GM21390 (cell line): ENCODE results near the gene CDH16.

Experiments
- ATAC-seq: cut with Tn5 transposase; IDR thresholded peaks from one replicate; pipeline ENCODE4 v1.9.1; 2021; ENCODE audit not compliant: unreplicated experiment

Gene CDH16

DNA sequence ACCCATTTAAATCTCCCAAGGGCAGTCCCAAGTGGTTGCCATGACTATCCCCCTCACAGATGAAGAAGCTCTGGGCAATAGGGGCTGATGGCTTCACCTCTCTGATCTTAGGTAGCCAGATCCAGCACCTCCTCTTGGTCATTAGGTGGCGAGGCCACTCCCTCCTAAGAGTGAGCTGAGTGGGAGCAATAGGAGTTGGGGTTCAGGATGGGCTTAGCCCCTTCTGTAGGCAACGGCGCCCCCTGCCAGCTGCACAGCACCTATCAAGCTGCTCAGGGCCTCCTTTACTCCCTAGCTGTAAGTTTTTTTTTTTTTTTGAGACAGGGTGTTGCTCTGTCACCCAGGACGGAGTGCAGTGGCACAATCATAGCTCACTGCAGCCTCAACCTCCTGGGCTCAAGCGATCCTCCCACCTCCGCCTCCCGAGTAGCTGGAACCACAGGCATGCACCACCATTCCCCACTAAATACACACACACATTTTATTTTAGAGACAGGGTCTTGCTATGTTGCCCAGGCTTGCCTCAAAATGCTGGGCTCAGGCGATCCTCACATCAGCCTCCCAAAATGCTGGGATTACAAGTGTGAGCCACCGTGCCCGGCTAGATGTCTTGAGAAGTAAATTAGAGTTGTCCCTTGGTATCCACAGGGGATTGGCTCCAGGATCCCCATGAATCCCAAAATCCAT, 10.2 kb upstream of the CDH16 start:
- ATAC-seq = no peak

DNA sequence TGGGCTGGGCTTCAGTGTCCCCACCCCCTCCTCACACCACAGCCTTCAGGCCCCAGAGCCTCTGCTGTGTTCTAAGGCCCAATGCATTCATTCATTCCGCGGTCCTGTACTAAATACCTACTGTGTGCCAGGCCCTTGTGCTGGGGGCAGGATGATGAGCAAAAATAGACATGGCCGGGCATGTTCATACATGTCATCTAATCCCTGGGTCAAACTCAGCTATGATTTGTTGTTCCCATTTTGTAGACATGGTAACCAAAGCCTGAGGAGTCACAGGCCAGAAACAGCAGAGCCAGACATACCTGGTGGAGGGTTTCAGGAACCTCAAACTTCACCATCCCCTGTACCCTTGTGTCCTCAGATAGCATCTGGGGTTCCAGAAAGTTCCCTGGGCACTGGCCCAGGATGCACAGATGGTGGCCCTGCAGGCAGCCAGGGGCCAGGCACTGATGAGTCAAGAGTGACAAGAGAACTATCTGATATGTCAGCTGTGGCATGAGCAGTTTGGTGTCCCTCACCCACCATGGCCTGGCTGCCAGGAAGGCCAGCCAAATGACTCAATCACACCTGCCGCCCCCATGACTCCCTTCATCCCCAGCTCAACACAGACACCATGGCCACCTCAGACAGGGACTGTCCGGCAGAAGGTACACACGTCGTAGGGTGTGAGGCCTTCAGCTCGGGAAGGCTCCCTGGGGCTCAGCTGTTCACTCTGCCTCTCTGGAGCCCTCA, 9.4 kb upstream of the CDH16 start:
- no peak for ATAC-seq

DNA sequence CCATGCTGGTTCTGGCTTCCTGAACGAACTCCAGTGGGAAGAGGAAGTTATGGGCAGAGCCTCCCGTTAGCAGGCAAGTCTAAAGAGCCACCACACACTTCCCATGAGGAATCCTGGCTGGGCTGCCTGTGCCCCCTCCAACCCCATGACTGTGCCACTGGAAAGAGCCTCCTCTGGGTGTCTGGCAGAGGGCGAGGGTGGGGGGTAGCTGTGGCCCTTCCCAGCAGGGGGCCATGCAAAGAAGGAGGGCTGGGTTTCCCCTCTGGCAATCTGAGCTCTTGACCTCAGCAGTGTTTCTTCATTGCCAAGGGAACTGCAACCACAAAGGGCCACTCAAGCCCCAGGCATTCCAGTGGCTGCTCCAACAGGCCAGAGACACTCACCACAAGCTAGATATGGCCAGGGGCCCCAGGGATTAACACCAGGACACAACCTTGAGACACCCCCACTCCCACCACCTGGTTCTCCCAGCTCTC, 8.3 kb upstream of the CDH16 start:
- ATAC-seq = no peak

DNA sequence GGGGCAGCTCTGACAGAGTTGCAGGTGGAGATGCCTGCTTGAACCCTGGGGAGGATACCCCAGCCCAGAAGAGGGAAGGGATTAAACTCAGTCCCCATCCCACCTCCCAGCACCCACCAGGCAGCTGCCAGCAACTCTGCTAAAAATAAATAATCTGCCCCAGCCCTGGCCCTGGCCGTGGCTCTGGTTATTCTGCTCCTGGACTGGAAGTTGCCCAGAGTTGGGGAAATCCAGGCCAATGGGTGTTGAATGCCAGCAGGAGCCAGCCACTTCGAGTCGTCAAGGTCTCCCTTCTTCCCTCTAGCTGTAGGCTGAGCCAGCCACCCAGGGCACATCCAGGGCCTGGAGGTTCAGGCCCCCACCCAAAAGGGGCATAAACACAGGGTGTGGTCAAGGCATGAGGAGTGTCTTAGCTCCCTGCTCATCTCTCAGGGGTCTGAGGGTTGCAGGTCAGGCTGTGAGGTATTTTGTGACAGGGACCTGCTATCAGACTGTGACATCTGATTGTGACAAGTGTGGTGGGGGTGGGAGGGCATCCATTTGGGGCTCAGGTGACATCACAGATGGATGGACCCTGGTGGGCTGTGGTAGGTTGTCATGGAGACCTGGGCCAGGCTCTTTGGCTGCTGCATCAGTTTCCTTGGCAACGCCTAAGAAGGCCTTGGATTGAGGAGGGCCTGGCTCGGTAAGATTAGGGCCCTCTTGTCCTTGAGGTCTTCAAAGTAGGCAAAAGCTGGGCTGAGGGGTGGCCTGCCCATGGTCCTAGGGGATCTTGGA, 7.7 kb upstream of the CDH16 start:
- no peak for ATAC-seq

DNA sequence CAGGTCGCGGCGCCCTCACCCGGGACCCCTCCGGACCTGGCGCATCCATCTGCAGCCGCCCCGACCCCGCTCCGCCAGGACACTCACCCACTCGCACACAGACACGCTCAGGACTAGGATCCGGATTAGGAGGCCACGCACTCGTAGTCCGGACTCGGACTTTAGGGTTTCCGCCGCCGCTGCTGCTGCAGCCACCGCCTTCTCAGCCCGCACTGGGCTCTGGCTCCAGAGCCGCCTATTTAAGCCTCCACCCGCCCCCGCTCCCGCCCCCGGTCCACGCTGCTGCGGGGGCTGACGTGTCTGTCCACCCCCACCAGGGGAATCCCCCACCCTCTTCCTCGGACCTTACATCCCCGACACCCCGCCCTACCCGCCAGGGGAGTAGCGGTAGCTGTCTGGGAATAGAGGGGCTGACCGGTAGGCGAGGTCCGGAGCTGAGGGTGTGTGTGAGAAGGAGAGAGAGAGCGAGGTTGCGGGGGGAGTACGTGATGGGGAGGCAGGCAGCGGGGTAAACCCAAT, 6.7 kb upstream of the CDH16 start, which contains the start of gene RRAD:
Gene RRAD, minus strand, starts transcription at position 214 of the 519 bp plus-strand sequence. CDS start 356 bp downstream, outside the sequence.
- ATAC-seq = no peak

DNA sequence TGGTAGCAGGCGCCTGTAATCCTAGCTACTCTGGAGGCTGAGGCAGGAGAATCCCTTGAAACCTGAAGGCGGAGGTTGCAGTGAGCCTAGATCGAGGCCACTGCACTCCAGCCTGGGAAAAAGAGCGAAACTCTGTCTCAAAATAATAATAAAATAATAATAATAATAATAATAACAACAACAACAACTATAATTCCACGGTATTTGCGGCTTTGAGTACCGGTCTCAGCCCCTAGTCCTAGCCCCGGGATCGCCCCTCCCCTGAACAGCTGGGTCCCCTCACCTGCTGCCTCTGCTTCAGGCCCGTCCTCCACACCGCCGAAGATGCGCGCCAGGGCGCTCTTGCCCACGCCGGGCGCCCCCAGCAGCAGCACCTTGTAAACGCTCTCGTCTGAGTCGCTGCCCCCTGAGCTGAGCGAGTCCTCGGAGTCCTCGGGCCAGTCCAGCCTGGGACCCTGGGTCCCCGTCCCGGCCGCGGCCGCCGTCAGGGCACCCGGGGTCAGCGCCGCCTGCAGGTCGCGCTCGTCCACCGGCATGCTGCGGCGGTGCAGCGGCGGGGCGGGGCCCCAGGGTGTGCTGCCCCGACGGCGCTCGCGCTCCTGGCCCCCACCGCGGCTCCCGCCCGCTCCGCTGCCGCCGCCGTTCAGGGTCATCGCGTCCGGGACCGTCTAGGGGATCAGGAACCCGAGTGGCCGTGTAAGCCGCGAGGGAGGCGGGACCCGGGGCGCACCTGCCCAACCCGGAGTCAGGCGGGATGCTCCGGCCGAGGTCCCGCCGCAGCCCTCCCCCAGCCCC, 6.0 kb upstream of the CDH16 start:
- ATAC-seq = no peak

DNA sequence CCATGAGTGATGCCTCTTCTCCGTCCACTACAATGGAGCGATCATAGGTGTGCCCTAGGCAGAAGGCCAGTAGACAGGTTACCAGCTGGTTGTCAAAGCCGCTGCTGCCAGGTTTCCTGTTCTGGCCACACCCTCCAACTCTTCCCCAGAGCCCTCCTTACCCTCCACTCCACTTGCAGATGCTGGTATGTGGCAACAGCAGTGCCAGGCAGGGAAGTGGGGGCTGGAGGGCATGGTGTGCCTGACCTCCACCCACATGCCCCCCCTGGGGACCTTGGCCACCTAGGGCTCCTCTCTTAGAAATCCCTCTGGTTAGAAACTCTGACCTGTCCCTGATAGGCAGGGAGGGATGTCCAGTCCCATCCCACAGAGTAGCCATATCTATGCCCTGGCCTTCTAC, 5.2 kb upstream of the CDH16 start:
- ATAC-seq = no peak

DNA sequence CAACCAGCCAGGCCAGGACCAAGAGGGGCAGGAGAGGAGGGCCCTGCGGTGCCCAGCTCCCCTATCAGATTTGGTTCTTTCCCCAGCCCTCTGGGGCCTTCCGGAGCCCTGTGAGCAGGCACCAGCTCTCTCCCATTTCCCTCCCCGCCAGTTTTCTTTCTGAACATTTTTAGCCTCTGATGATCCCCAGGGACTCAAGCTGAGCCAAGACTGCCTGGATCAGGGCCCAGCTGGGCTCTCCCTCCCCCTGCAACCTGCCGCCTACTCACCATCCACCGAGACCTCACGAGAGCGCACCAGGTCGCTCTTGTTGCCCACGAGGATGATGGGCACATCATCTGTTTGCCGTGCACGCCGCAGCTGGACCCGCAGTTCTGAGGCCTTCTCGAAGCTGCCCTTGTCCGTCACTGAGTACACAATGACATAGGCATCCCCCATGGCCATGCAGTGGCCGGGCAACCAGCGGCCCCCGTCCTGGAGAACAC, 4.6 kb upstream of the CDH16 start:
- no peak for ATAC-seq

DNA sequence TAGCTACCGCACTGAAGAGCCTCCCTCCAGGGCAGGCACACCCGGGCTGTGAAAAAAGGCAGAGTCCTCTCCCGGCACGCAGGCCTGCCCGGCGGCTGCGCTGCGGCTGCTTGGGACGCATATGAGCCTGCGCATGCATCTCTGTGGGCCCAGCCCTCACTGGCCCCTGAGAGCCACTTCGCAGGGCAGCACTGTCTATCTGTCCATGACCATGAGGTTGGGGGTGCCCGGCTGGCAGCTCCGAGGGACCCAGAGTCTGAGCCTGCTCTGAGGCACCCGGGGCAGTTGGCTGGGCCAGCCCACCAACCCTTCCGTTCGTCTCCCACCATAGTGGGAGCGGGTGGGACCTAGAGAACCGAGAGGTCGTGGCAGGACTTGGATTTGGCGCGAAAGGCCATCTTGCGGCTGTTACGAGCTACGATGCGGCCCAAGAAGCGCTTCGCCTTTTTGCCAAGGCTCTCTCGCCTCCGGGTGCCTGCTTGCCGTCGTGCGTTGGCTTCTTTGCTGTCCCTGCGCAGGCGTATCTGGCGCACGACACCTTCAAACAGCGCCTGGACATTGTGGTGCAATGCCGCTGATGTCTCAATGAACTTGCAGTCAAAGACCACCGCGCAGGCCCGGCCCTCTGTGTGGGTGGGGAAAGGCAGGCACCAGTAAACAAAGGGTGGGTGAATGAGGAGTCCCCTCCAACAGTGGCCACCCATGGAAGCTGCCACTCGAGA, 3.2 kb upstream of the CDH16 start:
- ATAC-seq = no peak

DNA sequence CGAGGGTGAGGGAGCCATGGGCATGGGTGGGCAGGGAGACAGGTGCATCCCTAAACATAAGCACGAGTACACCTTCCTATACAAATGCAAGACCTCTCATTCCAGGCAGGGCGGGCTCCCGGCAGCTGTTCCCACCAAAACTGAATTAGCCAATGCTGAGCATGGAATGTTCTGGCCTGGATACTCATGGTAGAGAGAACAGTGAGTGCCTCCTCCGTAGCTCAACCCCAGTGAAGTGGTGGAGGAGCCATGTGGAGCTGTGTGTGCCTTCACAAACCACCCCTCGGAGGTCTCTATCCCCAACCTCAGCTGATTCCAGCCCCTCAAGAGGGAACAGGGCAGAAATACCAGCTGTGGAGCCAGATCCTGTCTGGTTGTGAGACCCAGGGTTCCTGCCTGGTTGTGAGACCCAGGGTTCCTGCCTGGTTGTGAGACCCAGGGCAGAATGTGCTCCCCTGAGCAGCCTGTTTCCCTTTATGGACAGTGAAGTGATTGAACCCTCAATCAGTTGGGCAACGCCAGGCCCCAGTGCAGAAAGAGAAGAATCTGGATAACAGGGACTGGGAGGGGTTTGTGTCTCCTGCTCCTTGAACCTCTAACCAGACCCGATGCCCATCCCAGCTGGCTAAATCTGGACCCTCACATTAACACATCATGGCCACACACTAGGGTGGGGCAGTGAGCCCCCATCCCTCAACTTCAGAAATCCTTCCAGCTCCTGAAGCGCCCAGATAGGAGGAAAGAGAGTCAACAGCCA, 2.4 kb upstream of the CDH16 start:
- no peak for ATAC-seq

DNA sequence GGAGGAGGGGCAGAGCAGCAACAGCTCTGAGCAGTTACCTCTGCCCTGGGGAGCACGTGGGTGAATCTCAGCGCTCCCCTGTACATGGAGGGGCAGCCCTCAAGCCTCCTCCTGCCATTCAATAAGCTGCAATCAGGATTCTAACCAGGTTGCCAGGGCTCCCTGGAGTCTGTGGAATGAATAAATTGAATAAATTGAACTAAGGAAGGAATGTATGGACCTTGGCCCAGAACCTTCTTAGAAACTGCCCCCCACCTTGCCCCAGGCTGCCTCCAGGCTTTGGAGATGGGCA, 1.6 kb upstream of the CDH16 start:
- ATAC-seq = no peak

DNA sequence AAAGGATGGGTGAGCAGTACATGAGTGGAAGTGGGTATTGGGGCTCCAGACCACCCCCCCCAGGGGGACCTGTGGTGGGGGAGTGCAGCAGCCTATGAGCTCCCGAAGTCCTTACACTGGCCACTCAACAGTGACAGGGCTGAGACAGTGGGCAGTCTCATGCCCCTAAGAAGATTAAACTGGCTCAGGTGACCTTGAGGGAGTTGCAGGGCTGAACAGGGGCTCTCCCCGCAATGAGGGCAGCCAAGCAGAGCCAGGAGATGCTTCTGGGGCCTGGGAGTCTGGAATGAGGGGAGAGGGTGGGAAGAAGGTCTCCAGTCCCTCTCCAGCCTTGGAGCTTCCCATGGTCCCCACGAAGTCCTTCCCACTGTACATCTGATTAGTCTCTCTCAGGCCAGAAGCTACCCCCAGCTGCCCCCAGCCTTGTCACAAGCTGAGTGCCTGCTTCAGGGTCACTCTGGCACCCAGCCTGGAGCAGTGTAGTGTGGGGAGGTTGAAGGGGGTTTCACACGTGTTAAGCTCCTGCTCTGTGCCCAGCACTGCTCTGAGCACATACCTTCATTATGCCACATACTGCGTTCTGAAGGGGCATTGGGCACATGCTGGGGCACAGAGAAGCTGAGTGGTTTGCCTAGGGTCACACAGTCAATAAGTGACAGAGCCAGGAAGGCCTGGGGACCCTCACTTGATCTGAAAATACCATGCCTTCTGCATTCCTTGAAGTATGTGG, 1.0 kb upstream of the CDH16 start:
- ATAC-seq = no peak

DNA sequence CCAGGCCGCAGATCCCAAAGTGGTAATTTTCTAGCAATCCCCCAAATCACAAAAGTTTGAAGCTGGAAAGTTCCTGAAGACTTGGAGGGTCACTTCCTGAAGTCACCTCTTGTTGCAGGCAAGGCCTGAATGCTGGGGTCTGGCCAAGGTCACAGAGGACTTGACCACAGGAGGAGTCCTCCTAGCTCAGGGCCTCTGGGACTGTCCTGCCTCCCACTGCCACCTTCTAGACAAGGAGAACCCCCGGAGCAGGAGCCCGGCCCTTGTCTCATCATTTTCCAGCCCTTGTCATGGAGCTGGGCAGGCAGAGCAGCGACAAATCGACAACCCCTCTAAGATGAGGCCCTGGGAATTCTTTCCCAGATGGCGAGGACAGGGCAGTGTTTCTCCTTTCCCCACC, 330 bp downstream of the CDH16 start:
- no peak for ATAC-seq

DNA sequence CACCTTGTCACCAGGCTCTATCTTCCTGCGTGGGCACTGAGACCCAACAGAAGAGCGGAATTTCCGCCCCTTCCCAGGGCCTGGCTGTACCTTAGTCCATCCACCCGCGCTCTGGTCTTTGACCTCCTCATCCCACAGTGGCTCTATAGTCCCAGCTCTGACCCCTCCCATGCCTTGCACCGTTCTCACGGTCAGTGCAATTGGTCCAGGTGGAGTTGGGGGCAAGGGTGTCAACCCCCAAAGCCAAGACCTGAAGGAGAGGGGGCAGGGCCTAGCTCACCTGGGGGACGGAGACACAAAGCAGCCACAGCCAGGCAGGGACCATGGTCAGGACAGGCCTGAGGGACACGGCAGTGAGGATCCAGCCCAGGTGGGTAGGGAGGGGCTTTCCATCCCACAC, 944 bp downstream of the CDH16 start:
- no peak for ATAC-seq

DNA sequence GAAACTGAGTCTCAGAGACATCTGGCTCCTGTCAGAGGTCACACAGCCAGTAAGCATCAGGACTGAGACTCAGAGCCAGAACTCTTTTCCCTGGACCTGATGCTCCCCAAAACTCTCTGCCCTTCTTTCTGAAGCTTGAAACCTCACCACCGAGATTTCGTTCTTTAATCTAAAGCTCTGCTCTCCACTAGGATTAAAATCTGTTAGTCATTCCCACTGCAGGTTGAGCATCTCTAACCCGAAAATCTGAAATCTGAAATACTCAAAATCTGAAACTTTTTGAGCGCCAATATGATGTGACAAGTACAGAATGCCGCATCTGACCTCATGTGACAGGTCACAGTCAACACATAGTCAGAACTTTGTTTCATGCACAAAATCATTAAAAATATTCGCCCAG, 2.2 kb downstream of the CDH16 start:
- no peak for ATAC-seq

DNA sequence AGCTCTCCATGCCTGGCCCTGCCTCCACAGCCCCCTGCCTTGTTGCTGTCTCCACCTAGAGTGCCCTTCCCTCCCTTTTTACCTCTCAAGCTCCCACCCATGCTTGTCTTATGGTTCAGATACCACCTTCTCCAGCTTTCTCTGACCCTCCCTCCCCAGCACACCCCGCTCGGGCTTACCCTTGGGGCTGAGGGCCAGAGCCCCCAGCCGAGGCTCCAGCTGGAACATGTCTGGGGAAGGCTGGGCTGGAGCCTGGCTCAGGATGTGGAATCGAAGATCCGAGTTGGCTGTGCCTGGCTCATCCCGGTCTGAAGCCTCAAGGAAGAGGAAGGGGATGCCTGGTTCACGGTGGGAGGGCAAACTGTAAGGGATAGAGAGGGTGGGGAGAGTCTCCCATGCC, 3.6 kb downstream of the CDH16 start:
- ATAC-seq = no peak

DNA sequence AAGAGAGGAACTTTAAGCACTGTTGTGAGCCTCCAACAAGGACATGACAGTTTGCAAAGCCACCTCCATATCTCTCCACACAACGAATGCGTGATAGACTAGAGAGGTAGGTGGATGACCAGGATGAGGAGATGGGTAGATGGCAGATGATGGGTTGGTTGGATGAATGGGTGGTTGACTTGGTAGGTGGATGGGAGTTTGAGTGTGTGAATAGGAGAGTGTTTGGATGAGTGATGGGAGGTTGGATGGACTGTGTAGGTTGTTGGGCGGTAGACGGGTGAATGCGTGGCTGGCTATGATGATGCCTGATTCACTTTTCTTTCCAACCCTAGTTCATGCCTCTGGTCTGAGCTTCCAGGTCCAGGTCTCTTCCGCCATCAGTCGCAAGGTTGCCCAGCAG, 4.1 kb downstream of the CDH16 start:
- ATAC-seq = no peak

DNA sequence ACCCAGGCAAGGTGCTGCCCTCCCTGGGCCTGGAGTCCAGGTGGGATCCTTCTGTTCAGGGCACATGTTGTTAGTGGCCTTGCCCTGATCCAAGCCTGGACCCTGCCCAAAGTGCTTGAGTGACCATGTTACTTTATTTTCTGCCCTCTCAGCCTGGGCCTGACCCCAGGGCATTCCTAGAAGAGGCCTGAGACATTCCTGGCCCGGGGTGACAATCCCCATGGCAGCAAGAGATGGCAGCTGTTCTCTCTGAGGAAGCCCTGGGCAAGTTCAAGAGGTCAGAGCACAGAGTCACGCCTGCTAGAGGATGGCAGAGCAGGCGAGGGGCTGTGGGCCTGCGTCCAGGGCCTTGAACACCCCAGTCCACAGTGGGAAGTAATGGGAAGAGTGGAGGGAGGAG, 5.0 kb downstream of the CDH16 start:
- no peak for ATAC-seq

DNA sequence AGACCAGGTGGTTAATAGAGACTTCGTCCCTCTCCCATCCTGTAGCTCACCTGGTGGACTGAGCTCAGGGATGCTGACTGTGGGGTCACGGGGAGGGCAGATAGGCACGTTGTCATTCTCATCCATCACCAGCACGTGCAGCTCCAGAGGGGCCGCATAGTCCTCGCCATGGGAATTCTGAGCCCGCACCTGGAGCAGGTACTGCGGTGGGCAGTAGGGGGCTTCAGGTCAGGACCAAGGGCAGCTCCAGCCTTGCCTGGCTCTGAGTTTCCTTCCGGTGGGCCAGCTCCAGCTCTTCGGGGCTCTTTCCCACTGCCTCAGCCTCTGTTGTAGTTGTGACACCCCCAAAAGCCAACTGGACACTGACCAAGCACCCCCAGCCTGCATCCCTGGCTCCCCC, 5.6 kb downstream of the CDH16 start:
- ATAC-seq = no peak
